Breast epithelium (tissue), 3 donors: Measurements from ENCODE around the gene RRP36.

Source experiments
- CTCF ChIP-seq, 3 donors: fragments of 450-650 bp; IDR thresholded peaks; one replicate each; pipeline ENCODE4 v1.5.1; 2016 to 2017; ENCODE audit warnings: antibody characterized with exemption in 3 of 3, mild to moderate bottlenecking in 3 of 3, moderate library complexity in 3 of 3
- POLR2A ChIP-seq: fragments of 450-650 bp; IDR thresholded peaks from one replicate; pipeline ENCODE4 v1.6.1; 2016; ENCODE audit warnings: antibody characterized with exemption, mild to moderate bottlenecking, moderate library complexity

- TF ChIP-seq CTCF (IDR thresholded peaks at IDR 0.05), result peak; percentile 22 to 40 (median 33)
- TF ChIP-seq POLR2A, result no peak
Observed at GRCh38 chr6:43070028-43070632, 48.7 kb downstream of the RRP36 start.
